GM12873 (cell line): ENCODE results near the gene BCL6B.

Experiments used
- CTCF ChIP-seq: IDR thresholded peaks from 2 replicates; pipeline ENCODE4 v1.5.1; 2012; ENCODE audit warnings: low read depth, mild to moderate bottlenecking, moderate library complexity, low read length, control low read depth; ENCODE audit not compliant: insufficient read depth; ENCODE audit errors: missing control alignments

The BCL6B gene

GRCh38 chr17:7019367-7019766 is 3.5 kb upstream of the BCL6B start:
- no peak for TF ChIP-seq CTCF

GRCh38 chr17:7019839-7020519 is 2.9 kb upstream of the BCL6B start:
- TF ChIP-seq CTCF, result no peak

GRCh38 chr17:7020894-7021664 is 1.8 kb upstream of the BCL6B start:
- TF ChIP-seq CTCF, result no peak

- TF ChIP-seq CTCF, result peak; percentile 93
These were observed 664 bp upstream of the BCL6B start for GRCh38 chr17:7021993-7022778.

- no peak for TF ChIP-seq CTCF
These were observed 939 bp downstream of the BCL6B start for GRCh38 chr17:7023576-7024401.

GRCh38 chr17:7024402-7024785 is 1.5 kb downstream of the BCL6B start:
- TF ChIP-seq CTCF, result no peak
